Astrocyte (in vitro differentiated cells and primary cell): ENCODE measurements around the gene CCNI2. TPM values are rescaled to one million over a fixed set of nuclear protein-coding genes. Genes with fewer than 3 reads are reported as not detected.

Experiments
- DNase-seq: peaks from one replicate; pipeline ENCODE4 v3.0.0-alpha.2; 2010; ENCODE audit warnings: low read depth
- FAIRE-seq: peaks from 2 replicates; lab custom pipeline; 2011; peaks lifted over from hg19 to GRCh38; lab: Jason Lieb, UNC
- H2AFZ ChIP-seq: 2 replicates; pipeline ENCODE4 v1.6.0; 2012; ENCODE audit warnings: low read depth, low read length, inconsistent platforms
- H3K27ac ChIP-seq: 2 replicates; pipeline ENCODE4 v1.5.1; 2011; ENCODE audit warnings: low read depth, low read length, inconsistent platforms
- H3K27me3 ChIP-seq: 2 replicates; pipeline ENCODE4 v1.6.0; 2011; ENCODE audit warnings: low read length, inconsistent platforms; ENCODE audit not compliant: insufficient read depth
- H3K36me3 ChIP-seq: 2 replicates; pipeline ENCODE4 v1.5.1; 2011; ENCODE audit warnings: low read length, inconsistent platforms; ENCODE audit not compliant: insufficient read depth
- H3K4me1 ChIP-seq: 2 replicates; pipeline ENCODE4 v1.5.1; 2011; ENCODE audit warnings: low read length, inconsistent platforms; ENCODE audit not compliant: insufficient read depth
- H3K4me2 ChIP-seq: 2 replicates; pipeline ENCODE4 v1.6.0; 2012; ENCODE audit warnings: low read length, inconsistent platforms
- H3K4me3 ChIP-seq: 2 replicates; pipeline ENCODE4 v1.5.1; 2011; ENCODE audit warnings: low read depth, mild to moderate bottlenecking, low read length, inconsistent platforms; ENCODE audit not compliant: insufficient read depth
- H3K79me2 ChIP-seq: 2 replicates; pipeline ENCODE4 v1.6.0; 2012; ENCODE audit warnings: mild to moderate bottlenecking, low read length, inconsistent platforms; ENCODE audit not compliant: insufficient read depth
- H3K9ac ChIP-seq: 2 replicates; pipeline ENCODE4 v1.6.0; 2012; ENCODE audit warnings: mild to moderate bottlenecking, low read length, inconsistent platforms
- H3K9me3 ChIP-seq: 2 replicates; pipeline ENCODE4 v1.5.1; 2012; ENCODE audit warnings: low read depth, mild to moderate bottlenecking, low read length, inconsistent platforms; ENCODE audit not compliant: insufficient read depth
- H4K20me1 ChIP-seq: 2 replicates; pipeline ENCODE4 v1.6.0; 2012; ENCODE audit warnings: low read length, inconsistent platforms; ENCODE audit not compliant: insufficient read depth
- H3K27ac Mint-ChIP-seq: one replicate; pipeline ENCODE4 v1.8.0; 2021; ENCODE audit warnings: mild to moderate bottlenecking, mixed read lengths; ENCODE audit not compliant: unreplicated experiment
- H3K27me3 Mint-ChIP-seq: one replicate; pipeline ENCODE4 v1.8.0; 2021; ENCODE audit warnings: low read depth, mixed read lengths; ENCODE audit not compliant: unreplicated experiment
- H3K36me3 Mint-ChIP-seq: one replicate; pipeline ENCODE4 v1.8.0; 2021; ENCODE audit warnings: low read depth, mixed read lengths; ENCODE audit not compliant: unreplicated experiment
- H3K4me1 Mint-ChIP-seq: one replicate; pipeline ENCODE4 v1.8.0; 2021; ENCODE audit warnings: low read depth, mixed read lengths; ENCODE audit not compliant: unreplicated experiment
- H3K4me3 Mint-ChIP-seq: one replicate; pipeline ENCODE4 v1.8.0; 2021; ENCODE audit warnings: mild to moderate bottlenecking, moderate library complexity, mixed read lengths; ENCODE audit not compliant: unreplicated experiment
- H3K9me3 Mint-ChIP-seq: one replicate; pipeline ENCODE4 v1.8.0; 2021; ENCODE audit warnings: mild to moderate bottlenecking, mixed read lengths; ENCODE audit not compliant: unreplicated experiment
- EZH2 ChIP-seq: IDR thresholded peaks from 2 replicates; pipeline ENCODE4 v1.6.1; 2012; ENCODE audit warnings: mild to moderate bottlenecking, low read length, inconsistent platforms; ENCODE audit not compliant: insufficient read depth
- total RNA-seq: library from RNA; stranded (reverse); gene quantifications from 2 replicates; pipeline ENCODE4 v1.2.1, GENCODE V29; 2021
- TF ChIP-seq, protein P1 (sequence below): IDR thresholded peaks from 2 replicates; pipeline ENCODE4 v1.5.1; 2011; ENCODE audit warnings: low read depth, mild to moderate bottlenecking, inconsistent platforms, low read length, moderate library complexity; ENCODE audit not compliant: insufficient read depth

CCNI2 gene
- total RNA-seq, 1 donor from 2014 or later = 0.16 TPM

DNA sequence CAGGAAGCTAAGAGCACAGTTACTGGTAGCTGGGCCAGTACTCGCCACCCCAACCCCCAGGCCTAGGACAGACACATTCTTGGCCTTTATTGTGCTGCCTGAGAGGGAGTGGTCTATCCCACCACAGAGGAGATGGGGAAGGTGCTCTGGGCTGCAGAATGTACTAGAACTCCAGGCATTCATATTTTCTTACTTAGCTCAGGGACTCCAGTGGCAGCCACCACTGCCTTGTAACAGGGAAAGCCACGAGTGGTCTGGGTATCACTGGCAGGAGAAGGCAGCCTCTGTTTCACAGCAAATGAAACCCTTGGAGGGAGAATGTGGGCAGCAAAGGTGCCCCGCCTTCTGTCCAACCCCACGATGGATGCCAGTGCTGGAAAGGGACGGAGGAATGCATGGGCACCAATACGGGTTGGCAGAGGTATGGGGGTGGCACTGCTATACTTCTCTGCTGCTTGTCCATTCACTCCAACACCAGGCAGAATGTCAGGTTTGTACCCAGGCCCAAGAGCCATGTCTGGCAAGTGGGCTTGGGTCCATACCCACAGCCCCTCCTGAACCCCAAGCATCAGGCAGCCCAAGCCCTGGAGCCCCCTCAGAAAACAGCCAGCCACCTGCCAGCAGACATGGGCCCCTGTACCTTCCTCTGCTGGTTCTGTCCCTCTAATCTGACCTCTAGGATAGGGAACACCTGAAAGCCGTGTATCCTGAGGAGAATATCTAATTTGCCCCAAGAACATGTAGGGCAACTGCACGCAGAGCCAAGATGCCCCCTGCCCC is 25.3 kb downstream of the CCNI2 start:
- Mint-ChIP-seq H3K27ac (peak overlapping the region; percentile 93), H3K9me3 (no peaks in the 10 kb centered on the region), H3K27me3 (no peaks in the 10 kb centered on the region), H3K36me3 (peaks cover 6% of the 10 kb centered on the region), H3K4me3 (no peak overlapping the region), H3K4me1 (peaks cover 49% of the 10 kb centered on the region)
- Histone ChIP-seq H4K20me1 (peaks cover 74% of the 10 kb centered on the region), H3K27me3 (no peaks in the 10 kb centered on the region), H3K36me3 (no peaks in the 10 kb centered on the region), H3K79me2 (peaks cover 88% of the 10 kb centered on the region), H3K4me1 (peaks cover 11% of the 10 kb centered on the region), H2AFZ (no peak overlapping the region), H3K4me3 (no peak overlapping the region), H3K9me3 (no peaks in the 10 kb centered on the region), H3K9ac (no peak overlapping the region), H3K27ac (no peak overlapping the region), H3K4me2 (no peak overlapping the region)
- TF ChIP-seq, protein P1, sequence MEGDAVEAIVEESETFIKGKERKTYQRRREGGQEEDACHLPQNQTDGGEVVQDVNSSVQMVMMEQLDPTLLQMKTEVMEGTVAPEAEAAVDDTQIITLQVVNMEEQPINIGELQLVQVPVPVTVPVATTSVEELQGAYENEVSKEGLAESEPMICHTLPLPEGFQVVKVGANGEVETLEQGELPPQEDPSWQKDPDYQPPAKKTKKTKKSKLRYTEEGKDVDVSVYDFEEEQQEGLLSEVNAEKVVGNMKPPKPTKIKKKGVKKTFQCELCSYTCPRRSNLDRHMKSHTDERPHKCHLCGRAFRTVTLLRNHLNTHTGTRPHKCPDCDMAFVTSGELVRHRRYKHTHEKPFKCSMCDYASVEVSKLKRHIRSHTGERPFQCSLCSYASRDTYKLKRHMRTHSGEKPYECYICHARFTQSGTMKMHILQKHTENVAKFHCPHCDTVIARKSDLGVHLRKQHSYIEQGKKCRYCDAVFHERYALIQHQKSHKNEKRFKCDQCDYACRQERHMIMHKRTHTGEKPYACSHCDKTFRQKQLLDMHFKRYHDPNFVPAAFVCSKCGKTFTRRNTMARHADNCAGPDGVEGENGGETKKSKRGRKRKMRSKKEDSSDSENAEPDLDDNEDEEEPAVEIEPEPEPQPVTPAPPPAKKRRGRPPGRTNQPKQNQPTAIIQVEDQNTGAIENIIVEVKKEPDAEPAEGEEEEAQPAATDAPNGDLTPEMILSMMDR = no peak
- TF ChIP-seq EZH2 = no peak
- DNase-seq (peak; percentile 24), FAIRE-seq (no peak)

DNA sequence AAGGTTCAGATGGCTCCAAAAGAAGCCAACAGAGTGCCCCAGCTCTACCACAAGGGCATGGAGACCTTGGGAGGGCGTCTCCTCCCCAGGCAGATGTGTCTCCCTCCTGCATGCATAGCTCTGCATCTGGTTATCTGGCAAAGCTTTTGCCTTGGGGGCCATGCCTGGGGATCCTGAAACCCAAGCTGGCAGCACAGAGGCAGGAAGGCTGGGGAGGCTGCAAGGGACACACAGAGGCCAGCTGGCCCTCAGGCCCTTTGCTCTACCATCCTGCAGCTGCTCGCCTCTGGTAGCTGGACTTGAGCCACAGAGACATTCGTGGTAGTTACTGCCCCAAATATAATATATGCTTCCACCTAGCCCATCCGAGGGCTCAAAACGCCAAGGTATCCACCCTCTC is 25.9 kb downstream of the CCNI2 start:
- no peaks in the 10 kb centered on the region for H3K27me3 Mint-ChIP-seq
- peaks cover 6% of the 10 kb centered on the region for H3K36me3 Mint-ChIP-seq
- H3K4me1 Mint-ChIP-seq = peaks cover 46% of the 10 kb centered on the region
- H3K27ac Mint-ChIP-seq = no peak overlapping the region
- H3K4me2 ChIP-seq = no peak overlapping the region
- no peaks in the 10 kb centered on the region for H3K27me3 ChIP-seq
- TF ChIP-seq, protein P1 = no peak
- TF ChIP-seq EZH2 = no peak
- FAIRE-seq = no peak
- no peak for DNase-seq
- peaks cover 8% of the 10 kb centered on the region for H3K4me1 ChIP-seq
- H2AFZ ChIP-seq = no peak overlapping the region
- no peaks in the 10 kb centered on the region for H3K9me3 ChIP-seq
- H3K9me3 Mint-ChIP-seq = no peaks in the 10 kb centered on the region
- H3K4me3 ChIP-seq = no peak overlapping the region
- H4K20me1 ChIP-seq = peaks cover 69% of the 10 kb centered on the region
- H3K27ac ChIP-seq = no peak overlapping the region
- no peak overlapping the region for H3K9ac ChIP-seq
- no peaks in the 10 kb centered on the region for H3K36me3 ChIP-seq
- H3K79me2 ChIP-seq = peaks cover 91% of the 10 kb centered on the region
- no peak overlapping the region for H3K4me3 Mint-ChIP-seq
